Psoas muscle (tissue), 8 donors: ENCODE results near the gene NANOS3. TPM values are rescaled to one million over a fixed set of nuclear protein-coding genes. Genes with fewer than 3 reads are reported as not detected.
A peak's percentile ranks its signal among the peaks of the same experiment; 100 is the strongest.

Experiments used
- ATAC-seq, 4 donors: fragments of 200-7000 bp; cut with Tn5 transposase; one replicate each; pipeline ENCODE4 v1.9.1; 2020; ENCODE audit warnings: moderate library complexity in 3 of 4, mild to moderate bottlenecking in 2 of 4
- DNase-seq, 2 donors: peaks; one replicate each; pipeline ENCODE4 v3.0.0-alpha.2; 2020
- H3K27ac ChIP-seq: fragments of 200-600 bp; one replicate; pipeline ENCODE4 v1.8.0; 2022
- H3K27me3 ChIP-seq, 3 donors: fragments of 200-600 bp in 1 of 3; one replicate each; pipeline versions ENCODE4 v1.6.1 to v1.8.0; 2013 to 2022; ENCODE audit warnings: low read length in 2 of 3, mild to moderate bottlenecking in 2 of 3, moderate library complexity in 1 of 3; ENCODE audit not compliant: insufficient read depth in 3 of 3
- H3K36me3 ChIP-seq, 2 donors: fragments of 200-600 bp in 1 of 2; one replicate each; pipeline versions ENCODE4 v1.6.1 to v1.8.0; 2013 to 2022; ENCODE audit warnings: low read depth in 1 of 2, mild to moderate bottlenecking in 1 of 2, moderate library complexity in 1 of 2; ENCODE audit not compliant: insufficient read depth in 1 of 2
- H3K4me1 ChIP-seq: fragments of 200-600 bp; one replicate; pipeline ENCODE4 v1.8.0; 2022
- H3K4me3 ChIP-seq: fragments of 200-600 bp; one replicate; pipeline ENCODE4 v1.8.0; 2022; ENCODE audit warnings: mild to moderate bottlenecking
- H3K9me3 ChIP-seq: fragments of 200-600 bp; one replicate; pipeline ENCODE4 v1.8.0; 2022
- CTCF ChIP-seq: fragments of 200-600 bp; IDR thresholded peaks from one replicate; pipeline ENCODE4 v1.8.0; 2022; ENCODE audit warnings: antibody characterized with exemption
- WGBS, 3 donors: extraction: QIAGEN DNeasy Blood & Tissue Kit; methylation state at CpG; one replicate each; pipeline versions ENCODE4 v1.1.6 to v1.1.7; 2013; 5-methylcytosine and 5-hydroxymethylcytosine counted together
- intact Hi-C, 2 donors: fragments of 100-400 bp; cut with DNase I; formaldehyde crosslinking; loops; one replicate each; pipeline versions ENCODE4 v1.11.0 to v1.14.2; 2022
- polyA plus RNA-seq, 3 donors: library from polyadenylated mRNA; stranded (reverse); fragments of 200-250 nt; gene quantifications; one replicate each; pipeline ENCODE4 v1.2.3, GENCODE V29; 2013
- total RNA-seq, 4 donors: library from RNA; stranded (reverse); fragmentation: NEBNext Ultra II Directional in 2 of 4; extraction: Animal tissue kit (Norgen Biotek cat#: 25700) in 2 of 4; gene quantifications; one replicate each; pipeline versions ENCODE4 v1.2.1 to v1.2.4, GENCODE V29; 2021 to 2023
- donor health status: healthy with polysubstance abuse.
- donor health status: DM: no; HTN: no; CAD: no; lungs with moderate emphysema.
- donor health status: Bipolar disorder and iron deficiency.
- donor health status: healthy.
- donor health status: DM: yes; HTN: yes; CAD: no.
- donor health status: DM: no; HTN: no; CAD: no.
- donor health status: DM: no; HTN: no; CAD: no.
- donor health status: DM: yes; HTN: yes; CAD: no.

NANOS3 gene
- total and polyA plus RNA-seq, 7 donors = not detected

GRCh38 chr19:13866463-13867046 lies 10.4 kb upstream of the NANOS3 start:
- ATAC-seq (no peak), DNase-seq (no peak)
- intact Hi-C loops = no loop called here
- peaks cover 0 to 28% (median 2%) of the 10 kb centered on the region in 3 donors for H3K27me3 ChIP-seq
- WGBS, 3 donors = 56 to 71% (median 65%) methylated on average over 15 of the region's 15 CpGs
- no peak overlapping the region for H3K27ac ChIP-seq
- no peaks in the 10 kb centered on the region for H3K9me3 ChIP-seq
- TF ChIP-seq CTCF = no peak
- H3K4me3 ChIP-seq = peak overlapping the region; percentile 72
- H3K36me3 ChIP-seq = no peaks in the 10 kb centered on the region
- peaks cover 6% of the 10 kb centered on the region for H3K4me1 ChIP-seq

- intact Hi-C loops = no loop called here
- Histone ChIP-seq H3K27me3 (peaks cover 0 to 44% (median 3%) of the 10 kb centered on the region in 3 donors), H3K9me3 (no peaks in the 10 kb centered on the region), H3K36me3 (no peaks in the 10 kb centered on the region), H3K4me1 (peaks cover 3% of the 10 kb centered on the region), H3K4me3 (no peak overlapping the region), H3K27ac (no peak overlapping the region)
- ATAC-seq (no peak), DNase-seq (no peak)
- no peak for TF ChIP-seq CTCF
- WGBS, 3 donors = 80 to 87% (median 82%) methylated on average over 4 of the region's 4 CpGs
These were observed 8.3 kb upstream of the NANOS3 start for GRCh38 chr19:13868663-13869062.

GRCh38 chr19:13869281-13869680 lies 7.7 kb upstream of the NANOS3 start:
- Histone ChIP-seq H3K9me3 (no peaks in the 10 kb centered on the region), H3K27ac (no peak overlapping the region), H3K36me3 (no peaks in the 10 kb centered on the region), H3K27me3 (peaks cover 0 to 41% (median 3%) of the 10 kb centered on the region in 3 donors), H3K4me1 (peaks cover 3% of the 10 kb centered on the region), H3K4me3 (no peak overlapping the region)
- TF ChIP-seq CTCF = no peak
- no peak for ATAC-seq
- intact Hi-C loops = no loop called here
- 65 to 73% (median 68%) methylated on average over 13 of the region's 13 CpGs for WGBS, 3 donors
- no peak for DNase-seq

GRCh38 chr19:13870873-13871272 lies 6.1 kb upstream of the NANOS3 start:
- WGBS, 3 donors = 86 to 91% (median 89%) methylated on average over 4 of the region's 4 CpGs
- DNase-seq = no peak
- peaks cover 0 to 36% (median 3%) of the 10 kb centered on the region in 3 donors for H3K27me3 ChIP-seq
- no peak overlapping the region for H3K4me3 ChIP-seq
- H3K36me3 ChIP-seq = no peaks in the 10 kb centered on the region
- intact Hi-C loops = no loop called here
- ATAC-seq = no peak
- TF ChIP-seq CTCF = no peak
- no peak overlapping the region for H3K27ac ChIP-seq
- no peaks in the 10 kb centered on the region for H3K9me3 ChIP-seq
- peaks cover 3% of the 10 kb centered on the region for H3K4me1 ChIP-seq

GRCh38 chr19:13872339-13872694 lies 4.6 kb upstream of the NANOS3 start:
- DNase-seq (no peak), ATAC-seq (no peak)
- H3K9me3 ChIP-seq = no peaks in the 10 kb centered on the region
- no peaks in the 10 kb centered on the region for H3K4me1 ChIP-seq
- H3K27ac ChIP-seq = no peak overlapping the region
- H3K27me3 ChIP-seq = peaks cover 0 to 22% (median 3%) of the 10 kb centered on the region in 3 donors
- no peak for TF ChIP-seq CTCF
- H3K4me3 ChIP-seq = no peak overlapping the region
- no peaks in the 10 kb centered on the region for H3K36me3 ChIP-seq
- WGBS, 3 donors = 44 to 52% (median 51%) methylated on average over 5 of the region's 5 CpGs
- intact Hi-C loops = no loop called here
